SW480 (cell line): ENCODE measurements around the gene C2CD4D.

ENCODE experiments used
- DNase-seq: peaks from one replicate; pipeline ENCODE4 v3.0.0-alpha.2; 2016; ENCODE audit warnings: low spot score

C2CD4D gene

DNA sequence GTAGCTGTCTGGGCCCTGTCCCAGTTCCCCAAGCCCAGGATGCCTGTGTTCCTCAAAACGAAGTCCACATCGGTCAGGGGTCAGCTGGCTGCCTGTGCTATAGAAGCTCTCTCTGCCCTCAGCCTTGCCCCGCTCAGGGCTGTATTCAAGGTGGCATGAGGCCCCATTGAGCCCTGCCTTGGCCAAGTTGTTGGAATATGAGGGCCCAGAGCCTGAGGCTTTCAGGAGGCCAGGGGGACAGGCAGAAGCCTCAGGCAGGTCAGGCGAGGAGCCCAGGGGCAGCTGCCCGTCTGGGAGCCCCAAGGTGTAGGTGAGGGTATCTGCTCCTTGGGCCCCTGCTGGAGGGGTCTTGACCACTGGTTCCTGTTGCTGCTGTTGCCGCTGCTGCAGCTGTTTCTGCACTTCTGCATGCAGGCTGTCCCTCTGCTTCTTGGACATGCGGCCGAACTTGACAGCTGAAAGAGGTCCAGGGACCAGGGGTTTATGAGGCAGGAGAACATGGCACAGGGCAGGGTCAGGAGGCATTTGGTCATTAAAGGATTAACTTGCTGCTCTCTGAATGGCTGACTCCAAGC lies 24.6 kb downstream of the C2CD4D start:
- no peak for DNase-seq

GRCh38 chr1:151814426-151814825 lies 25.2 kb downstream of the C2CD4D start:
- no peak for DNase-seq

DNA sequence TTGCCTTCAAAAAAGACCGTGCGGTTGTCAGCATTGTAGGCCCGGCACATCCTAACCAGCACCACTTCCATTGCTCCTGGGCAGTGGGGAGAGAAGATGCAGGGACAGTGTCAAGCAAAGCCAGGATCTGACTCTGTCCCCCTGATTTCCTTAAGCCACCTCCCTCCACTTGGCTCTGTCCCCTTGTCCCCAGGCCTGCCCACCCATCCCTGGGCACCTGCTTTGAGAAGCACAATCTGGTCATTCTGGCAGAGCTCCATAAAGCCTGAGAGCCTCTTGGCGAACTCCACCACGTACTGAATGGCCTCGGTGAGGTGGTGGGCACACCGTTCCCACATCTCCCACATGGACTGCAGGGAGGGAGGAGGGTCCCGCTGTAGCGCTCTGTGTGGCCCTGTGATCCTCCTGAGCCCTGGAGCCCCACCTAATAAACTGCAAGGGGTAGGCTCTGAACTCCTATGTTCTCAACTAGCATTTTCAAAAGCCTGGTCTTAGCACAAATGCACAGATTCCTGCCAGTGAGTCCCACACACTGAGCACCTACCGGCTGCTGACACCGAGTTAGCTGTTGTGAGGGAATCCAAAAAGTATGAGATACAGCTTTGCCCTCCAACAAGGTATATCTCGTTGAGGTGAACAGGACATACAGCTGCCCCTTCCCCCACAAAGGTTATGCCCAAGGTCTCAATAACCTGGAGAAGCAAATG lies 26.2 kb downstream of the C2CD4D start:
- DNase-seq = no peak

GRCh38 chr1:151811181-151811580 lies 28.4 kb downstream of the C2CD4D start:
- DNase-seq = no peak

DNA sequence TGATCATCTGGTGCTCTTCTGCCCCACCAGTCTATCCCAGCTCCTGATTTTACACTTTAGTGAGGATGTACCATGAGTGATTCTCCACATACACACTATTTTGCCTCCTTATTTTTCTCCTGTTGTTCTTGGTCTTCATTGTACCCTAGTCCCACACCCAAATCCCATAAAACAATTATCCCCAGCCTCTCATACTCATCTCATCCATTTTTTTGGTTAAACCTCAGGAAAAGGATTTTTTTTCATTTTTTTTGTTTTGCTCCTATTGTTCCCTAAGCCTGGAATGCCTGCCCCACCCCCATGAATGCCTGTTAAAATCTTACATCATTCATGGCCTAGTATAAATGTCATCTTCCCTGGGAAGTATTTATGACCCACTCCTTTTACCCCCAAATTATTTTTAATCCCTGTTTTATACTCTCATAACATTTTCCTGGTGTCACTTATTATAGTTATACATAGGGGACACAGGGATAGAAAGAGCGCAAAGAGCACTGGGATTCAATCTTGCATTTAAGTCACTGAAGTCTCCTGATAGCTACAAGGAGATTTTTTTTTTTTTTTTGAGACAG lies 29.5 kb downstream of the C2CD4D start:
- no peak for DNase-seq

DNA sequence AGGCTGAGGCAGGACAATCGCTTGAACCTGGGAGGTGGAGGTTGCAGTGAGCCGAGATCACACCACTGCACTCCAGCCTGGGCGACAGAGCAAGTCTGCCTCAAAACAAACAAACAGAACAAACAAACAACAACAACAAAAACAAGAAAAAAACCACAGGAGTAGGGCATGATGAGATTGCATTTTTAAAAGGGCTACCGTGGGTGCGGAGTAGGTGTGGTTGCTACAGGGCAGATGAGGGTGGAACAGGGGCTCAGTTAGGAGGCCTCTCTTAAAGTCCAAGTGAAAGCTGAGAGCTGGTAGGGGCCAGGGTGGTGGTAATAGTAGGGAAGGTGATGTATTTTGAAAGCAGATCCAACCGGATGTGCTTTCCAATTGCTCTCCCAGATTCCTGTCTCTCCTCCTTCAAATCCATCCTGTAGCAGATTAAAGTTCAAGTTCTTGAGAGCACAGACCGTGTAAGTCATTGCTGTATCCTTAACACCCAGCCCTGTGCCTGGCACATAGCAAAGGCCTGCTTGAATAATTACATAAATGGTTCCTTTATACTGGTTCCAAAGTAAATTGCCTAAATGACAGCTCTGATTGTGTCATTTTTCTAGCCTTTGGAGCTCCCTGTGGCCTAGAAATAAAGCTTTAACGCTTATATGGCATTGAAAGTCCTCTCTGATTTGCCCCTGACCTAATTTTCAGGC lies 30.2 kb downstream of the C2CD4D start:
- DNase-seq = no peak

DNA sequence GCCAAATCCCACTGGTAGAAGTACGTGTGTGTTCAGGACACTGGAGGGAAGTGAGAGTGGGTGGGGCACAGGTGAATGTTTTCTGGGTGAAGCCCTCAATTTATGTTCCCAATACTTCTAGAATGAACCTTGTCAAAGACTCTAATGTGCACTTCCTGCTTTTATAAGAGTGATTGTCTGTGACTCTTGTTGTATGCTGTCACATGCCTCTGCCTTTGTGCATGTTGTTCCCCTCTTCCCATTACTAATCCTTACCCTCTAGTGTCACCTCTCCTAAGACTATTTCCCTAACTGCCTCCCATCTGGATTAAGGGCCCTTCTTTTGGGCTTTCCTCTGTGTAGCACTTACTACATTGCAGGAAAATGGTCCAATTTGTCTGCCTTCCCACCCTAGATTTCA lies 31.9 kb downstream of the C2CD4D start:
- no peak for DNase-seq

DNA sequence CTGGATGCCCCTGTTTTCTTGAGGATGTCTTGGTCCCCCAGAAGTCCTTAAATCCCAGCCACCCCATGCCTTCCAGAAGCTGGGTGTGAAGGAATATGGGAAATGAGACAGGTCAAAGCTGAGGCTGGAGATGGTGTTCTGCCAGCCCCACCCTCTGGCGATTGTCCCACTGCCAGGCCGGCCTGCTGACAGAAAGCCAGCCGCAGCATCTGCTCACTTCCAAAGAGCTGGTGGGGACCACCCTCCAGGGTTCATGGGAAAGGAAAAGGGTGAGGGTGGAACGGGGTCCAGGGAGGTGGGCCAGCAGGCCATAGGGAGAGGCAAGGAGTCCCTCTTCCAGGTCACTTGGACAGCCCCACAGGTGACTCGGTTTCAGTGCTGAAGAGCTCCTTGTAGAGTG lies 32.5 kb downstream of the C2CD4D start:
- no peak for DNase-seq

DNA sequence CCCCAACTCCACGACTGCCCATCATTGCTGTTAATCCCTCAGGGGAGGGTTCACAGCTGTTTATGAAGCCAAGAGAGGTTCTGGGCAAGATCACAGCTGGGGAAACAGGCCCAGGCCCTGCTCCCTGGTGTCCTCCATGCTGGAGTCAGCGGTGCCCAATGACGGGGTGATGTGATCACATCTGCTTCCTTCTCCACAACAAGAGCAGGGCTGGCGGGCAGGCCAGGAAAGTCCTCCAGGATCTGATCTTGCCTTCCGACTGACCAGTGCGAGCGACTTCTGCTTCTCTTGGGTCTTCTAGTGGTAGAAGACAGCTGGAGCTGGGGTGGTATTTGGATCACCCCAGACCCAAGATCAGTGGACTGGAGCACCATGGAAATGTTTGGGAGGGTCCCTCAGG lies 33.5 kb downstream of the C2CD4D start:
- no peak for DNase-seq

DNA sequence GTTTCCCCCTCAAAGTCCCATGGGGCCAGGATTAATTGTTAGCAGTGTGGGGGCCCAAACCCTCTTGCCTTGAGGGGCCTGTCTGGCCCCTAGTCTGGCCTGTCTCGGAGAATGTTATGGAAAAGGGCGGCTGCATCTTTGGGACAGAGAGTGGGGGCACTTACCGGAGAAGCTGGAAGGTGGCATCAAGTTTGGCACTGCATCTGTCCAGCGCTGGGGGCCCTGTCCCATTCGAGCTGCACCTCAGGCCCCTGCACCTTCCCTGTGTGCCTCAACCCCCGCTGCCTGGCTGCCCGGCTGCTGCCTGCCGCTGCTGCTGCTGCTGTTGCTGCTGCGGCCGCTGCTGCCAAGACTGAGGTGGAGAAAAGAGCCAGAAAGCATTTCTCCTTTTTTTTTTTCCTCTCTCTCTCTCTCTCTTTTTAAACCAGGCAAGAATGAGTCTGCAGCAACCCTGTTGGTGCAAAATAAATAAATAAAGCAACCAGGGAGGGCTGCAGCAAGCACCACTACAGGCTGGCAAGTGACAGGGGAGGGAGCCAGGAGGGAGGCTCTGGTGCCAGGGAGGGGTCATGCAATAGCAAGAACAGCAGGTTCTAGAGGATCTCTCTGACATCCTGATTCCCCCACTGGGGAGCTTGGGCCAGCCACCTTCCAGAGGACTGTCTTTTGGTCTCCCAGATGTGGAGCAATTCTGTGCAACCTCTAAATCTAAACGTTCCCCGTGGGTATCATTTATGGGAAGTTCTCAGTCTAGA lies 34.4 kb downstream of the C2CD4D start, which contains the start of gene LINGO4:
Gene LINGO4, minus strand, starts transcription at position 354 of the 755 bp plus-strand sequence. CDS start 2,715 bp downstream, outside the sequence.
- no peak for DNase-seq

DNA sequence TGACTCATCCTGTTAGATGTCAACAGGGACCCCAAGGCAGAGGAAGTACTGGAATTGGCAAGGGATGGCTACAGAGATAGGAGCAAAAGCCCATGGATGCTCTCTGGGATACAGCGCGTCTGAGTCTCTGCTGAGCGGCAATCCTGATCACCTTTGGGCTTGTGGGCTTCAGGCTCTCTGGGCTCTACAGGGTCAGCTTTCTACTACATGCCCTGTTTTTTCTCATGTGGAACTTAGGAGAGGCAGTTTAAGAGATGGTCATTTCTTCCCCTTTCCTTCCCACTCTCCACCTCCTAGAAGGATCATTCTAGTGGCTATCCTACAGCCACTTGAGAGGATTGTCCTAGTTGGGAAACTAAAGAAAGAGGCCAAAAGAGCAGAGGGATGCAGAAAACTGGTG lies 35.7 kb downstream of the C2CD4D start:
- DNase-seq = no peak

DNA sequence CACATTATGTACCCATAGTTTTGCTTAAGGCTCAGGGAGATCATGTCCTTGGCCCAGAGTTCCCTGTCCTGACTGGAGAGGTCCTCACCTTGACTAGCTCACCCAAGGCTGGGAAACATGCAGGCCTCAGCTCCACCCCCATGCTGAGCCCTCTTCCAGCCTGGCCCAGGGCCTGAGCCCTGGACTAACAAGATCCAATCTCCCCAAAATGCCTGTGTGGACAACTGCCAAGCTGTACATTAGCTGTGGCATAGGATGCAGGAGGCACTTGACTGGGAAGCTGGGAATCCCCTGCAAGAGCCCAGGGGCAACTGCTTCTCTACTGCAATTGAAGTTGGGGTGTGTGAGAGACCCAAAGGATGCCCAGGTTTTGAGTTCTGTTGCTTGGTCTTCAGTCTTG lies 36.5 kb downstream of the C2CD4D start:
- no peak for DNase-seq

GRCh38 chr1:151802372-151802771 lies 37.2 kb downstream of the C2CD4D start:
- no peak for DNase-seq

- no peak for DNase-seq
Measured at GRCh38 chr1:151801846-151802245, 37.8 kb downstream of the C2CD4D start.

DNA sequence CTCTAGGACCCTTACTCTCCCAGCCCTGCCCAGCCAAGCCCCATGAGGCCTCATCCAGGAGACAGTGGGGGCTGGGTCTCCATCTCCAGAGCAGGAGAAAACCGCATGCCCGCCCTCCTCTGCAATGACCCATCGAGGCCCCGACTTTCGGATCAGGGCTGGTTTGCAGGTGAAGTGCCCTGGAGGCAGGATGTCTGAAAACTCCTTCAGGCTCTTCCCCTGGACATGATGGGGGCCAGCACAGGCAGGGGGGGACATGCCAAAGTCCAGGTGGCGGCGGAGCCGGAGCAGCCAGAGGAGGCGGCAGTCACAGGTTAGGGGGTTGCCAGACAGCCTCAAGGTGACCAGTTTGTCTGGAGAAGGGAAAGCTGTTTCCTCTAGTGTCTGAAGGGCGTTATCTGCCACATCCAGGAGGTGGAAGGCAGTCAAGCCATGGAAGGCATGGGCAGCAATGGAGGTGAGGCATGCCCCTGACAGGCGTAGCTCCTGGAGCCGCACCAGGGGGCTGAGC lies 38.3 kb downstream of the C2CD4D start:
- DNase-seq = no peak

GRCh38 chr1:151800830-151801229 lies 38.8 kb downstream of the C2CD4D start:
- DNase-seq = no peak

DNA sequence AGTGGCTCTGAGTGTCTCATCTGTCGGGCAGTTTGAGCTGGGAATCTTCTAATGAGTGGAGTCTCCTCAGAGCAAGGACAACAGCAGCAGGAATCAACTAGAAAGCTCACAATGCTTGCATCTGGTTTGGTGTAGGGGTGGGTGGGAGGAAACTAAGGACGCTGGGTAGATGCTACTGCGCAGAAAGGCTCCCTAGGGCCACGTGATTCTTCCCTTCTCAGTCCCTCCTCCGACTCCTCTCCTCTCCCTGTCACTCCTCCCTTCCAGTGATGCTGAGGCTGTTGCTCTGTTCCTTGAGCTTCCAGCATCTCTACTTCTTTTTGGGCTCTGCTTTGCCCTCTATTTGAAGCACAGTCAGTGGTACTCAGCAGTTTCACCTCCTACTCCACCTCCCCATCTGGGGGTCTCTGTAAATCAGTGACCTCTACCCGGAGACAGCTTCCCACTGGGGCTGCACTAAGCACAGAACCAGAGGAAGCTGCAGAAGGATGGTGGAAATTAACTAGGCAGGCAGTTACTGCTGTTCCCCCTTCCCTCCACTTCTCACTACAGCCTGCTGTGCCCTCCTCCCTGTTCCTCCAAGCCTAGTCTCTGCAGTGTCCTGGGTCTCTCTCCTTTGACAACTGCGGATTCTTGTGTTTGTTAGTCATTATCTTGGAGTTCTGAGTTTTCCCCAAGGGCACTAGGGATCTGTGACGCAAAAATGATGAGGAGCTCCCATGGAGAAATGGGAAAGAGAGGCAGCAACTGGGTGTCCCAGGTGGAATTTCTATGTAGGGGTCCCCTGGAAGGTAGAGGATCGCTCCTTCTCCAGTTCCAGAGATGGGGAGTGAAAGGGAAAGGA lies 40.2 kb downstream of the C2CD4D start:
- no peak for DNase-seq

GRCh38 chr1:151798571-151798970 lies 41.0 kb downstream of the C2CD4D start:
- no peak for DNase-seq

DNA sequence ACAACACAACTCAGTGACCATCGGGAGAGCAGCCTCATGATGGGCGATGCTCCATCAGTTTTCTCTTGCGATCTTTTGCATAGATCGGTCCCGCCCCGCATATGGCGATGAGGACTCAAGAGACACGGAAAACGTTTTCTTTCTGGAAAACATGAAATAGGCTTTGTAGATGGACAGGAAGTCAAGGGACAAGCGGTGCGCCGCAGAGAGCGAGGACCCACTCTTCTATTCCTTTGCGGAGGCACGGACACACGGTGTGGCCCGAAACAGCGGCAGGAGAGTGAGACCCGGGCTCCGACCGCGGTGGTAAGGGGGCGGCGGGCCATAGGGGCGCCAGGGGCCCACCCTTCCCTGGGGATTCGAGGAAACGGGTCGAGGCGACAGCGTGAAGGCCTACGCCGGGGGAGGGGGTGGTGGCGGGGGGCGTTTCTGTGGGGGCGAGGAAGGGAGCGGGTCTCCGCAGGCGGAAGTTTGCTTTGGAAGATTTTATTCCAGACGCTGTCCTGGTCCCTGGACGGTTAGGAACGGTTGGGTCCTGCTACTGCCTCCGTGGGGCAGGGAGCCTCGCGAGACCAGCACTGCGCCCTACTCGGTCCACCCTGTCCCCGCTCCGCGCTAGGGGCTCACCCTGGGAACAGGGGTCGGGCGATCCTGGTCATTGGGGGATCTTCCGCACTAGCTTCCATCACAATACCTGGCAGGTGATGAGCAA lies 48.5 kb downstream of the C2CD4D start:
- peak; percentile 43 for DNase-seq
